ENCODE data around the gene MVB12B.

GRCh38 chr9:126485662-126486061 lies 159.0 kb downstream of the MVB12B start:
- TF ChIP-seq EZH2 (IDR thresholded peaks at IDR 0.05) (no peak), POLR2AphosphoS5 (IDR thresholded peaks at IDR 0.05; ENCODE audit: borderline replicate concordance, low read depth, low read length) (no peak)
